Activated CD8-positive, alpha-beta memory T cell treated with anti-CD3 and anti-CD28 coated beads for 24 hours (primary cell): ENCODE results near the gene SUPT7L.
"Not testable (repeated sequence)": the region's sequence is repeated elsewhere in the genome, so short reads cannot be mapped to it uniquely, and the experiment has no call there.

Experiments
- DNase-seq: peaks from one replicate; pipeline ENCODE4 v3.0.0-alpha.2; 2020

Gene SUPT7L

GRCh38 chr2:27663285-27664153 lies at the start of gene SUPT7L, which contains the start of gene SLC4A1AP:
SUPT7L (minus strand) TSS chr2:27663614; CDS start chr2:27662192, 1,422 bp downstream.
SLC4A1AP (plus strand) TSS chr2:27663889; CDS start chr2:27663915, 26 bp downstream.
- peak; percentile 93 for DNase-seq

- peak; percentile 50 for DNase-seq
Observed at GRCh38 chr2:27713201-27713600, 49.8 kb upstream of the SUPT7L start.

GRCh38 chr2:27712522-27712921 lies 49.1 kb upstream of the SUPT7L start:
- no peak for DNase-seq

GRCh38 chr2:27711804-27712203 lies 48.4 kb upstream of the SUPT7L start:
- no peak for DNase-seq

- no peak for DNase-seq
Observed at GRCh38 chr2:27710640-27711430, 47.4 kb upstream of the SUPT7L start.

GRCh38 chr2:27709960-27710575 lies 46.7 kb upstream of the SUPT7L start:
- no peak for DNase-seq

- no peak for DNase-seq
Observed at GRCh38 chr2:27709326-27709725, 45.9 kb upstream of the SUPT7L start.

- DNase-seq: no peak
Observed at GRCh38 chr2:27708666-27709065, 45.3 kb upstream of the SUPT7L start.

GRCh38 chr2:27708257-27708654 lies 44.8 kb upstream of the SUPT7L start:
- DNase-seq: no peak

GRCh38 chr2:27707462-27708256 lies 44.2 kb upstream of the SUPT7L start:
- DNase-seq: no peak

- no peak for DNase-seq
Observed at GRCh38 chr2:27705851-27706622, 42.6 kb upstream of the SUPT7L start.

- no peak for DNase-seq
Observed at GRCh38 chr2:27704342-27704876, 41.0 kb upstream of the SUPT7L start.

GRCh38 chr2:27703638-27704341 lies 40.4 kb upstream of the SUPT7L start:
- peak; percentile 93 for DNase-seq

- no peak for DNase-seq
Observed at GRCh38 chr2:27702302-27702701, 38.9 kb upstream of the SUPT7L start.

GRCh38 chr2:27701676-27702075 lies 38.3 kb upstream of the SUPT7L start:
- DNase-seq: no peak

- no peak for DNase-seq
Observed at GRCh38 chr2:27697660-27698059, 34.2 kb upstream of the SUPT7L start.

- DNase-seq: no peak
Observed at GRCh38 chr2:27690052-27690451, 26.6 kb upstream of the SUPT7L start.

GRCh38 chr2:27689424-27689823 lies 26.0 kb upstream of the SUPT7L start:
- DNase-seq: no peak

- no peak for DNase-seq
Observed at GRCh38 chr2:27687232-27687631, 23.8 kb upstream of the SUPT7L start.

- DNase-seq: no peak
Observed at GRCh38 chr2:27685577-27685976, 22.2 kb upstream of the SUPT7L start.

GRCh38 chr2:27685006-27685405 lies 21.6 kb upstream of the SUPT7L start:
- not testable (repeated sequence) for DNase-seq
